Measurements from ENCODE around the gene NXPH3. TPM values are rescaled to one million over a fixed set of nuclear protein-coding genes. Genes with fewer than 3 reads are reported as not detected.

Gene NXPH3
- total RNA-seq, 3 donors from 2014 or later: 0.19 TPM; not detected in 2

GRCh38 chr17:49603238-49603637 is 27.6 kb downstream of the NXPH3 start:
- peaks cover 30% of the 10 kb centered on the region for H3K36me3 Mint-ChIP-seq (ENCODE audit: insufficient read depth)
- H3K4me3 Mint-ChIP-seq: no peak overlapping the region
- no peaks in the 10 kb centered on the region for H3K9me3 Mint-ChIP-seq
- ATAC-seq (no peak), DNase-seq (no peak)
- no peaks in the 10 kb centered on the region for H3K4me1 Mint-ChIP-seq (ENCODE audit: low read depth)
- H3K27me3 Mint-ChIP-seq (ENCODE audit: low read depth): no peaks in the 10 kb centered on the region

- Mint-ChIP-seq H3K4me3 (no peak overlapping the region), H3K4me1 (ENCODE audit: low read depth) (no peaks in the 10 kb centered on the region), H3K9me3 (no peaks in the 10 kb centered on the region), H3K36me3 (ENCODE audit: insufficient read depth) (peaks cover 31% of the 10 kb centered on the region), H3K27me3 (ENCODE audit: low read depth) (no peaks in the 10 kb centered on the region)
- DNase-seq (no peak), ATAC-seq (no peak)
These were observed 28.0 kb downstream of the NXPH3 start for GRCh38 chr17:49603720-49604119.

- H3K9me3 Mint-ChIP-seq: no peaks in the 10 kb centered on the region
- no peaks in the 10 kb centered on the region for H3K27me3 Mint-ChIP-seq (ENCODE audit: low read depth)
- DNase-seq (no peak), ATAC-seq (no peak)
- H3K4me3 Mint-ChIP-seq: no peak overlapping the region
- H3K4me1 Mint-ChIP-seq (ENCODE audit: low read depth): no peaks in the 10 kb centered on the region
- H3K36me3 Mint-ChIP-seq (ENCODE audit: insufficient read depth): peaks cover 33% of the 10 kb centered on the region
These were observed 28.7 kb downstream of the NXPH3 start for GRCh38 chr17:49604314-49604869.

GRCh38 chr17:49610883-49611584 is 35.4 kb downstream of the NXPH3 start:
- Mint-ChIP-seq H3K4me3 (no peak overlapping the region), H3K36me3 (ENCODE audit: insufficient read depth) (peaks cover 45% of the 10 kb centered on the region), H3K9me3 (no peaks in the 10 kb centered on the region), H3K4me1 (ENCODE audit: low read depth) (no peaks in the 10 kb centered on the region), H3K27me3 (ENCODE audit: low read depth) (no peaks in the 10 kb centered on the region)
- ATAC-seq: no peak
- no peak for DNase-seq

- Mint-ChIP-seq H3K36me3 (ENCODE audit: insufficient read depth) (peaks cover 44% of the 10 kb centered on the region), H3K4me1 (ENCODE audit: low read depth) (peaks cover 2% of the 10 kb centered on the region), H3K9me3 (no peaks in the 10 kb centered on the region), H3K4me3 (no peak overlapping the region), H3K27me3 (ENCODE audit: low read depth) (no peaks in the 10 kb centered on the region)
- no peak for ATAC-seq
- no peak for DNase-seq
These were observed 37.1 kb downstream of the NXPH3 start for GRCh38 chr17:49612726-49613125.

GRCh38 chr17:49613182-49613800 is 37.6 kb downstream of the NXPH3 start:
- Mint-ChIP-seq H3K27me3 (ENCODE audit: low read depth) (no peaks in the 10 kb centered on the region), H3K9me3 (no peaks in the 10 kb centered on the region), H3K4me1 (ENCODE audit: low read depth) (peaks cover 4% of the 10 kb centered on the region), H3K36me3 (ENCODE audit: insufficient read depth) (peaks cover 44% of the 10 kb centered on the region), H3K4me3 (no peak overlapping the region)
- no peak for ATAC-seq
- DNase-seq: no peak

- Mint-ChIP-seq H3K9me3 (no peaks in the 10 kb centered on the region), H3K36me3 (ENCODE audit: insufficient read depth) (peaks cover 42% of the 10 kb centered on the region), H3K27me3 (ENCODE audit: low read depth) (no peaks in the 10 kb centered on the region), H3K4me3 (no peak overlapping the region), H3K4me1 (ENCODE audit: low read depth) (peaks cover 15% of the 10 kb centered on the region)
- no peak for ATAC-seq
- no peak for DNase-seq
These were observed 40.4 kb downstream of the NXPH3 start for GRCh38 chr17:49616086-49616485.

GRCh38 chr17:49616601-49617131 is 41.0 kb downstream of the NXPH3 start:
- H3K36me3 Mint-ChIP-seq (ENCODE audit: insufficient read depth): peaks cover 39% of the 10 kb centered on the region

GRCh38 chr17:49618028-49618611 is 42.4 kb downstream of the NXPH3 start:
- Mint-ChIP-seq H3K4me1 (ENCODE audit: low read depth) (peaks cover 23% of the 10 kb centered on the region), H3K36me3 (ENCODE audit: insufficient read depth) (peaks cover 41% of the 10 kb centered on the region), H3K27me3 (ENCODE audit: low read depth) (no peaks in the 10 kb centered on the region), H3K4me3 (no peak overlapping the region), H3K9me3 (no peaks in the 10 kb centered on the region)
- ATAC-seq (peak; percentile 71 to 80), DNase-seq (no peak)

More at GRCh38 chr17:49616601-49617131, 41.0 kb downstream of the NXPH3 start:
- ATAC-seq: no peak
- Mint-ChIP-seq H3K4me1 (ENCODE audit: low read depth) (peaks cover 16% of the 10 kb centered on the region), H3K9me3 (no peaks in the 10 kb centered on the region), H3K27me3 (ENCODE audit: low read depth) (no peaks in the 10 kb centered on the region), H3K4me3 (no peak overlapping the region)
- no peak for DNase-seq

GRCh38 chr17:49621420-49621819 is 45.7 kb downstream of the NXPH3 start:
- H3K36me3 Mint-ChIP-seq (ENCODE audit: insufficient read depth): peaks cover 38% of the 10 kb centered on the region

GRCh38 chr17:49621946-49622529 is 46.4 kb downstream of the NXPH3 start:
- no peak overlapping the region for H3K4me3 Mint-ChIP-seq
- DNase-seq (no peak), ATAC-seq (no peak)
- H3K9me3 Mint-ChIP-seq: no peaks in the 10 kb centered on the region
- peaks cover 27% of the 10 kb centered on the region for H3K4me1 Mint-ChIP-seq (ENCODE audit: low read depth)
- H3K27me3 Mint-ChIP-seq (ENCODE audit: low read depth): no peaks in the 10 kb centered on the region
- peaks cover 34% of the 10 kb centered on the region for H3K36me3 Mint-ChIP-seq (ENCODE audit: insufficient read depth)

More at GRCh38 chr17:49621420-49621819, 45.7 kb downstream of the NXPH3 start:
- no peak for DNase-seq
- Mint-ChIP-seq H3K4me1 (ENCODE audit: low read depth) (peaks cover 29% of the 10 kb centered on the region), H3K9me3 (no peaks in the 10 kb centered on the region), H3K27me3 (ENCODE audit: low read depth) (no peaks in the 10 kb centered on the region), H3K4me3 (no peak overlapping the region)
- ATAC-seq: no peak

- DNase-seq: no peak
- ATAC-seq: no peak
- no peaks in the 10 kb centered on the region for H3K9me3 Mint-ChIP-seq
- no peak overlapping the region for H3K4me3 Mint-ChIP-seq
- peaks cover 31% of the 10 kb centered on the region for H3K4me1 Mint-ChIP-seq (ENCODE audit: low read depth)
- H3K36me3 Mint-ChIP-seq (ENCODE audit: insufficient read depth): peaks cover 21% of the 10 kb centered on the region
- H3K27me3 Mint-ChIP-seq (ENCODE audit: low read depth): no peaks in the 10 kb centered on the region
These were observed 49.2 kb downstream of the NXPH3 start for GRCh38 chr17:49624896-49625295.

GRCh38 chr17:49629447-49629846 is 53.8 kb downstream of the NXPH3 start:
- Mint-ChIP-seq H3K36me3 (ENCODE audit: insufficient read depth) (peaks cover 1% of the 10 kb centered on the region), H3K9me3 (no peaks in the 10 kb centered on the region), H3K4me1 (ENCODE audit: low read depth) (peaks cover 40% of the 10 kb centered on the region), H3K4me3 (no peak overlapping the region), H3K27me3 (ENCODE audit: low read depth) (no peaks in the 10 kb centered on the region)
- DNase-seq (no peak), ATAC-seq (no peak)

Data from activated T-cell treated with anti-CD3 and anti-CD28 coated beads, Interleukin-2, amount 50 U/mL, for 4 hours (primary cell).